Trophoblast cell (in vitro differentiated cells and primary cell): ENCODE measurements around the gene PPP2R2C.

Experiments used
- DNase-seq, 2 donors: peaks; one replicate each; pipeline ENCODE4 v3.0.0-alpha.2; 2016
- H2AFZ ChIP-seq: 2 replicates; pipeline ENCODE4 v1.6.1; 2013; ENCODE audit warnings: low read length, moderate library complexity, mild to moderate bottlenecking; ENCODE audit not compliant: insufficient read depth, poor library complexity
- H2AK5ac ChIP-seq: 2 replicates; pipeline ENCODE4 v1.6.1; 2013; ENCODE audit warnings: mild to moderate bottlenecking, low read length
- H2BK120ac ChIP-seq: 2 replicates; pipeline ENCODE4 v1.6.1; 2013; ENCODE audit warnings: low read length, mild to moderate bottlenecking, moderate library complexity; ENCODE audit not compliant: insufficient read depth, poor library complexity
- H2BK12ac ChIP-seq: 2 replicates; pipeline ENCODE4 v1.6.1; 2013; ENCODE audit warnings: mild to moderate bottlenecking, low read length, moderate library complexity
- H2BK5ac ChIP-seq: 2 replicates; pipeline ENCODE4 v1.6.1; 2013; ENCODE audit warnings: low read length, low read depth, moderate library complexity, mild to moderate bottlenecking; ENCODE audit not compliant: poor library complexity
- H3K14ac ChIP-seq: 2 replicates; pipeline ENCODE4 v1.6.1; 2013; ENCODE audit warnings: mild to moderate bottlenecking, low read length
- H3K18ac ChIP-seq: 2 replicates; pipeline ENCODE4 v1.6.1; 2013; ENCODE audit warnings: mild to moderate bottlenecking, low read length
- H3K23ac ChIP-seq: 2 replicates; pipeline ENCODE4 v1.6.1; 2013; ENCODE audit warnings: low read length
- H3K27ac ChIP-seq: 2 replicates; pipeline ENCODE4 v1.5.1; 2013; ENCODE audit warnings: low read depth, mild to moderate bottlenecking, inconsistent platforms, low read length, moderate library complexity
- H3K27me3 ChIP-seq: 2 replicates; pipeline ENCODE4 v1.6.1; 2013; ENCODE audit warnings: inconsistent platforms, mild to moderate bottlenecking, low read length, moderate library complexity; ENCODE audit not compliant: insufficient read depth
- H3K36me3 ChIP-seq, 2 experiments: 1 replicate in 1 of 2; 2 replicates in 1 of 2; pipeline ENCODE4 v1.6.1; 2013; ENCODE audit warnings: low read length in 2 of 2, mild to moderate bottlenecking in 2 of 2, moderate library complexity in 1 of 2; ENCODE audit not compliant: insufficient read depth in 2 of 2, control insufficient read depth in 1 of 2
- H3K4ac ChIP-seq: 2 replicates; pipeline ENCODE4 v1.6.1; 2013; ENCODE audit warnings: low read depth, mild to moderate bottlenecking, low read length, moderate library complexity
- H3K4me1 ChIP-seq, 2 experiments: 1 replicate in 1 of 2; 2 replicates in 1 of 2; pipeline ENCODE4 v1.6.1; 2013; ENCODE audit warnings: low read length in 2 of 2, mild to moderate bottlenecking in 2 of 2, moderate library complexity in 1 of 2; ENCODE audit not compliant: insufficient read depth in 2 of 2, control insufficient read depth in 1 of 2
- H3K4me2 ChIP-seq: 2 replicates; pipeline ENCODE4 v1.6.1; 2013; ENCODE audit warnings: inconsistent platforms, mild to moderate bottlenecking, low read length, moderate library complexity
- H3K4me3 ChIP-seq: 2 replicates; pipeline ENCODE4 v1.5.1; 2013; ENCODE audit warnings: mild to moderate bottlenecking, low read depth, low read length, inconsistent platforms
- H3K79me1 ChIP-seq: one replicate; pipeline ENCODE4 v1.6.1; 2013; ENCODE audit warnings: low read length
- H3K79me2 ChIP-seq: 2 replicates; pipeline ENCODE4 v1.6.1; 2013; ENCODE audit warnings: low read length, mild to moderate bottlenecking; ENCODE audit not compliant: control insufficient read depth, insufficient read depth, poor library complexity
- H3K9ac ChIP-seq: 2 replicates; pipeline ENCODE4 v1.6.1; 2013; ENCODE audit warnings: mild to moderate bottlenecking, low read length
- H3K9me3 ChIP-seq: 2 replicates; pipeline ENCODE4 v1.6.1; 2013; ENCODE audit warnings: low read depth, mild to moderate bottlenecking, control low read depth, inconsistent platforms, low read length; ENCODE audit not compliant: insufficient read depth
- H4K12ac ChIP-seq: 2 replicates; pipeline ENCODE4 v1.6.1; 2013; ENCODE audit warnings: low read depth, mild to moderate bottlenecking, low read length, moderate library complexity
- H4K8ac ChIP-seq: 2 replicates; pipeline ENCODE4 v1.6.1; 2013; ENCODE audit warnings: low read depth, mild to moderate bottlenecking, low read length, moderate library complexity
- H4K91ac ChIP-seq: one replicate; pipeline ENCODE4 v1.6.1; 2013; ENCODE audit warnings: low read depth, mild to moderate bottlenecking, low read length, moderate library complexity
- WGBS: extraction: QIAGEN DNeasy Blood & Tissue Kit; methylation state at CpG from one replicate; pipeline ENCODE4 v1.1.7; 2013; ENCODE audit warnings: missing lambda C conversion rate; ENCODE audit not compliant: insufficient read length, insufficient coverage; ENCODE audit errors: extremely low coverage; 5-methylcytosine and 5-hydroxymethylcytosine counted together

Gene PPP2R2C

GRCh38 chr4:6336166-6336565, 136.2 kb downstream of the PPP2R2C start:
- H3K14ac ChIP-seq, result no peak overlapping the region
- no peak overlapping the region for H3K27ac ChIP-seq
- DNase-seq, result no peak
- H3K79me2 ChIP-seq, result no peaks in the 10 kb centered on the region
- no peak overlapping the region for H2BK12ac ChIP-seq
- H4K8ac ChIP-seq, result no peak overlapping the region
- H3K9me3 ChIP-seq, result peaks cover 3% of the 10 kb centered on the region
- H3K4me2 ChIP-seq, result no peak overlapping the region
- no CpG with 5 or more reads among the region's 13 CpGs for WGBS
- H3K4ac ChIP-seq, result no peak overlapping the region
- H3K9ac ChIP-seq, result no peak overlapping the region
- H3K79me1 ChIP-seq, result no peaks in the 10 kb centered on the region
- H4K91ac ChIP-seq, result no peak overlapping the region
- no peak overlapping the region for H2BK120ac ChIP-seq
- no peak overlapping the region for H4K12ac ChIP-seq
- no peak overlapping the region for H3K4me3 ChIP-seq
- H3K27me3 ChIP-seq, result no peaks in the 10 kb centered on the region
- no peaks in the 10 kb centered on the region for H3K4me1 ChIP-seq
- no peak overlapping the region for H2AFZ ChIP-seq
- H3K23ac ChIP-seq, result no peak overlapping the region
- H2BK5ac ChIP-seq, result no peak overlapping the region
- H3K36me3 ChIP-seq, result no peaks in the 10 kb centered on the region
- H3K18ac ChIP-seq, result no peak overlapping the region
- H2AK5ac ChIP-seq, result no peak overlapping the region

- no peak overlapping the region for H4K91ac ChIP-seq
- H3K23ac ChIP-seq, result no peak overlapping the region
- no peak overlapping the region for H3K14ac ChIP-seq
- H3K9ac ChIP-seq, result no peak overlapping the region
- H3K4ac ChIP-seq, result no peak overlapping the region
- no peaks in the 10 kb centered on the region for H3K27me3 ChIP-seq
- no peak overlapping the region for H2BK5ac ChIP-seq
- DNase-seq, result no peak
- peaks cover 3% of the 10 kb centered on the region for H3K9me3 ChIP-seq
- H2BK120ac ChIP-seq, result no peak overlapping the region
- no peak overlapping the region for H3K27ac ChIP-seq
- H3K36me3 ChIP-seq, result no peaks in the 10 kb centered on the region
- H3K79me1 ChIP-seq, result no peaks in the 10 kb centered on the region
- no peak overlapping the region for H4K8ac ChIP-seq
- H3K4me3 ChIP-seq, result no peak overlapping the region
- H4K12ac ChIP-seq, result no peak overlapping the region
- no peak overlapping the region for H3K4me2 ChIP-seq
- no peak overlapping the region for H2BK12ac ChIP-seq
- H2AK5ac ChIP-seq, result no peak overlapping the region
- H3K4me1 ChIP-seq, result no peaks in the 10 kb centered on the region
- H3K18ac ChIP-seq, result no peak overlapping the region
- no CpG with 5 or more reads among the region's 12 CpGs for WGBS
- H2AFZ ChIP-seq, result no peak overlapping the region
- H3K79me2 ChIP-seq, result no peaks in the 10 kb centered on the region
These were observed 137.3 kb downstream of the PPP2R2C start for GRCh38 chr4:6335040-6335590.

- no peak for DNase-seq
- Histone ChIP-seq H3K23ac (no peak overlapping the region), H3K14ac (no peak overlapping the region), H3K27me3 (no peaks in the 10 kb centered on the region), H4K12ac (no peak overlapping the region), H3K27ac (no peak overlapping the region), H2BK120ac (no peak overlapping the region), H4K91ac (no peak overlapping the region), H3K9me3 (peaks cover 3% of the 10 kb centered on the region), H2BK5ac (no peak overlapping the region), H2AFZ (no peak overlapping the region), H3K4ac (no peak overlapping the region), H3K79me2 (no peaks in the 10 kb centered on the region), H3K79me1 (no peaks in the 10 kb centered on the region), H3K4me1 (no peaks in the 10 kb centered on the region), H3K36me3 (no peaks in the 10 kb centered on the region), H2BK12ac (no peak overlapping the region), H3K4me2 (no peak overlapping the region), H3K4me3 (no peak overlapping the region), H2AK5ac (no peak overlapping the region), H4K8ac (no peak overlapping the region), H3K18ac (no peak overlapping the region), H3K9ac (no peak overlapping the region)
- WGBS, result no CpG with 5 or more reads among the region's 5 CpGs
These were observed 138.1 kb downstream of the PPP2R2C start for GRCh38 chr4:6334203-6334887.

DNA sequence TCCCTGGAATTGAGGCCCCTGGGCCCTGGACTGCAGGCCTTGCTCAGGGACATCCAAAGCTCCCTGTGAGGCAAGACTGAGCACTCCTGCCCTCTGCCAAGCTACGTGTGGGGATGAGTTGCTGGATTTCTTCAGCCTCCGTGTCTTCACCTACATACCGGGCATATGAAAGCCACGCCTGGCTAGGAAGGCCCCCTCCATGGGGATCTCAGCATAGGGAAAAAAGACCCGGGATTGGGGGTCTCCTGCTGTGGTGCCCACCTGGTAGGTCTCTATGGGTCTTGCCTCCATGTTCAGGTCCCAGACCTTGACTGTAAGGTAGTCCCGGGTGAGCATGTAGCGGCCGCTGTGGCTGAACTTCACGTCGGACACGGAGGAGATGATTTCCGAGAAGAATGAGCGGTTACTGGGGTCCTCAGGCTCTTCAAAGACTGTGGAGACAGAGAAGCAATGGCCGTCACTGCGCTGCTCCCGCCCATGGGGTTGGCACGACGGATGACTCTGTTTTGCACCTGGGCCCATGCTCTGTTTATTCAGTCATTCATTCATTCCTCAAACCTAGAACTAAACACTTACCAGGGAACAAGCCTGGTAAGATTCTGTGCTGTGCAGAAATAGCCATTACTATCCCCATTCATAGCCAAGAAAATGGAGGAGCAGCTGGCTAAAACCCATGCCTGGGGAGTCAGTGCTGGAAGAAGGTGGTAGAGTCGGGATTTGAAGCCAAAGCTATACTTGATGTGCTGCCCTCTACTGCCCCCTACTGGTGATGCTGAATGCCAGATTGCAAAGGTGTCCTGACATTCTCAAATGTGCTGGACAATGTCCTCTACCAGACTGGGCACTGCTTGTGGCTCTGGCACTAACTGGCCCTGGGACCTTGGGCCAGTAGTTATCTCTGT, 138.9 kb downstream of the PPP2R2C start:
- no peak for DNase-seq
- no peaks in the 10 kb centered on the region for H3K4me1 ChIP-seq
- WGBS, result no CpG with 5 or more reads among the region's 19 CpGs
- no peak overlapping the region for H3K14ac ChIP-seq
- no peak overlapping the region for H2AK5ac ChIP-seq
- no peaks in the 10 kb centered on the region for H3K36me3 ChIP-seq
- peaks cover 3% of the 10 kb centered on the region for H3K9me3 ChIP-seq
- H3K27me3 ChIP-seq, result no peaks in the 10 kb centered on the region
- no peak overlapping the region for H3K23ac ChIP-seq
- H3K4ac ChIP-seq, result no peak overlapping the region
- no peak overlapping the region for H2BK12ac ChIP-seq
- H4K12ac ChIP-seq, result no peak overlapping the region
- no peak overlapping the region for H3K9ac ChIP-seq
- H3K27ac ChIP-seq, result no peak overlapping the region
- no peak overlapping the region for H3K18ac ChIP-seq
- no peak overlapping the region for H3K4me2 ChIP-seq
- no peak overlapping the region for H4K8ac ChIP-seq
- H3K79me2 ChIP-seq, result no peaks in the 10 kb centered on the region
- no peak overlapping the region for H3K4me3 ChIP-seq
- no peak overlapping the region for H2BK5ac ChIP-seq
- no peak overlapping the region for H2BK120ac ChIP-seq
- no peak overlapping the region for H4K91ac ChIP-seq
- no peaks in the 10 kb centered on the region for H3K79me1 ChIP-seq
- H2AFZ ChIP-seq, result no peak overlapping the region
